DMS 273 (cell line): ENCODE results near the gene ITGBL1.
A peak's percentile ranks its signal among the peaks of the same experiment; 100 is the strongest.
"Not testable (repeated sequence)": the region's sequence is repeated elsewhere in the genome, so short reads cannot be mapped to it uniquely, and the experiment has no call there.

ENCODE experiments used
- DNase-seq: peaks from one replicate; lab custom pipeline; 2025; ENCODE audit not compliant: unreplicated experiment; lab: John Stamatoyannopoulos, UW

The ITGBL1 gene

GRCh38 chr13:101512650-101513049 lies 60.2 kb downstream of the ITGBL1 start:
- no peak for DNase-seq

- no peak for DNase-seq
These were observed 61.6 kb downstream of the ITGBL1 start for GRCh38 chr13:101514100-101514499.

GRCh38 chr13:101514695-101515275 lies 62.3 kb downstream of the ITGBL1 start:
- peak; percentile 49 for DNase-seq

GRCh38 chr13:101515504-101515903 lies 63.0 kb downstream of the ITGBL1 start:
- DNase-seq, result no peak

- DNase-seq, result no peak
These were observed 63.8 kb downstream of the ITGBL1 start for GRCh38 chr13:101516262-101516661.

- DNase-seq, result no peak
These were observed 68.2 kb downstream of the ITGBL1 start for GRCh38 chr13:101520672-101521071.

- DNase-seq, result no peak
These were observed 68.9 kb downstream of the ITGBL1 start for GRCh38 chr13:101521371-101521770.

- DNase-seq, result no peak
These were observed 70.1 kb downstream of the ITGBL1 start for GRCh38 chr13:101522607-101523006.

- no peak for DNase-seq
These were observed 71.0 kb downstream of the ITGBL1 start for GRCh38 chr13:101523154-101524131.

GRCh38 chr13:101527130-101527529 lies 74.7 kb downstream of the ITGBL1 start:
- no peak for DNase-seq

- DNase-seq, result no peak
These were observed 76.9 kb downstream of the ITGBL1 start for GRCh38 chr13:101529422-101529821.

GRCh38 chr13:101530293-101530692 lies 77.8 kb downstream of the ITGBL1 start:
- no peak for DNase-seq

GRCh38 chr13:101535192-101535746 lies 82.8 kb downstream of the ITGBL1 start:
- no peak for DNase-seq

- no peak for DNase-seq
These were observed 83.6 kb downstream of the ITGBL1 start for GRCh38 chr13:101536079-101536478.

- not testable (repeated sequence) for DNase-seq
These were observed 92.1 kb downstream of the ITGBL1 start for GRCh38 chr13:101544544-101544943.

GRCh38 chr13:101544979-101545378 lies 92.5 kb downstream of the ITGBL1 start:
- no peak for DNase-seq

- DNase-seq, result no peak
These were observed 93.0 kb downstream of the ITGBL1 start for GRCh38 chr13:101545521-101545920.

GRCh38 chr13:101552286-101552685 lies 99.8 kb downstream of the ITGBL1 start:
- no peak for DNase-seq

- DNase-seq, result no peak
These were observed 100.3 kb downstream of the ITGBL1 start for GRCh38 chr13:101552786-101553185.

GRCh38 chr13:101554420-101555125 lies 102.1 kb downstream of the ITGBL1 start:
- DNase-seq, result no peak

- no peak for DNase-seq
These were observed 103.1 kb downstream of the ITGBL1 start for GRCh38 chr13:101555610-101556009.
